ENCODE data around the gene RPLP1. TPM values are rescaled to one million over a fixed set of nuclear protein-coding genes. Genes with fewer than 3 reads are reported as not detected.

The RPLP1 gene
- total RNA-seq, 6 experiments from 2014 or later: 164 to 536 (median 471) TPM

DNA sequence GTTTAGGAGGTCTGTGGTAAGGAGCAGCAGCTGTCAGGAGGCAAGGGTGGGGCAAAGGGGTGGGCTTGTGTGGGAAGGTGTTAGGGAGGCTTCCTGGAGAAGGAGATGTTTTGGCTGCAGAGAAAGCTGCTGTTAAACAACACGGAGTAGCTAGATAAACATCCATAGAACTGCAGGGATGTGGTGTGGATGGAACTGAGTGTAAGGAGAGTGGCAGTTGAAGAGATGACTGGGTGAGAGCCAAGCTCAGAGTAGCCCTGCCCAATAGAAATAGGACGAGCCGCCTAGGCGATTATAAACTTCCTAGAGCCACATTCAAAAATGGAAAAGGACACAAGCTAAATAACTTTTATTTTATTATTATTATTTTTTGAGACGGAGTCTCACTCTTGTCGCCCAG is 19.9 kb downstream of the RPLP1 start:
- no peak overlapping the region for H3K27ac ChIP-seq
- 84% methylated on average over 6 of the region's 6 CpGs for WGBS (ENCODE audit: insufficient coverage, low coverage, low lambda C conversion rate, missing lambda C conversion rate)
- ATAC-seq (no peak), DNase-seq (no peak)
- no peak overlapping the region for H3K4me3 ChIP-seq
- intact Hi-C loops (cut with DNase I): loop anchor here in 1 of 2 donors (10.0 kb wide), 1 partner anchor 1022 kb away; no protein-coding TSS in a partner anchor
- H3K36me3 ChIP-seq: no peaks in the 10 kb centered on the region
- no peak for TF ChIP-seq POLR2A (IDR thresholded peaks at IDR 0.05)
- TF ChIP-seq, protein P1, sequence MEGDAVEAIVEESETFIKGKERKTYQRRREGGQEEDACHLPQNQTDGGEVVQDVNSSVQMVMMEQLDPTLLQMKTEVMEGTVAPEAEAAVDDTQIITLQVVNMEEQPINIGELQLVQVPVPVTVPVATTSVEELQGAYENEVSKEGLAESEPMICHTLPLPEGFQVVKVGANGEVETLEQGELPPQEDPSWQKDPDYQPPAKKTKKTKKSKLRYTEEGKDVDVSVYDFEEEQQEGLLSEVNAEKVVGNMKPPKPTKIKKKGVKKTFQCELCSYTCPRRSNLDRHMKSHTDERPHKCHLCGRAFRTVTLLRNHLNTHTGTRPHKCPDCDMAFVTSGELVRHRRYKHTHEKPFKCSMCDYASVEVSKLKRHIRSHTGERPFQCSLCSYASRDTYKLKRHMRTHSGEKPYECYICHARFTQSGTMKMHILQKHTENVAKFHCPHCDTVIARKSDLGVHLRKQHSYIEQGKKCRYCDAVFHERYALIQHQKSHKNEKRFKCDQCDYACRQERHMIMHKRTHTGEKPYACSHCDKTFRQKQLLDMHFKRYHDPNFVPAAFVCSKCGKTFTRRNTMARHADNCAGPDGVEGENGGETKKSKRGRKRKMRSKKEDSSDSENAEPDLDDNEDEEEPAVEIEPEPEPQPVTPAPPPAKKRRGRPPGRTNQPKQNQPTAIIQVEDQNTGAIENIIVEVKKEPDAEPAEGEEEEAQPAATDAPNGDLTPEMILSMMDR (IDR thresholded peaks at IDR 0.05): no peak
- no peaks in the 10 kb centered on the region for H3K27me3 ChIP-seq
- no peaks in the 10 kb centered on the region for H3K4me1 ChIP-seq
- H3K9me3 ChIP-seq: no peaks in the 10 kb centered on the region

DNA sequence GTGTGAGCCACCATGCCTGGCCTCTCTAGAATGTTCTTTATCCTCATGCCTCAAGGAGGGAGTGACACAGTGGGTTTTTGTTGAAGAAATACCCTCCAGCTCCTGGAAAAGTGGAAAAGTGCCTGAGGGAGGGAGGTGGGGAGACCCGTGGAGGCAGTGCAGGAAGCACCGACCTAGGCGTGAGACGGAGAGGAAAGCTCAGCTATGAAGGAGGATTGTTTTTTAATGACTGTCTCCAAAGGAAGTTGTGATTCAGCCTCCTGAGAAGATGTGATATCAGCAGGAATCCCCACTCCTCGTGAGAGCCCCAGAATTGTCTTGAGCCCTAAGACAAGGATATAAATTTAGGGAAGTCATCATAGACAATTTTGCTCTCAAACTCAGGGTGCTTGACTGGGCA is 21.7 kb downstream of the RPLP1 start:
- H3K27me3 ChIP-seq: no peaks in the 10 kb centered on the region
- H3K36me3 ChIP-seq: no peaks in the 10 kb centered on the region
- intact Hi-C loops (cut with DNase I): loop anchor here in 1 of 2 donors (10.0 kb wide), 1 partner anchor 1021 kb away; no protein-coding TSS in a partner anchor
- TF ChIP-seq, protein P1 (IDR thresholded peaks at IDR 0.05): no peak
- no peak for TF ChIP-seq POLR2A (IDR thresholded peaks at IDR 0.05)
- ATAC-seq: no peak
- no peak overlapping the region for H3K27ac ChIP-seq
- no peak overlapping the region for H3K4me3 ChIP-seq
- no peaks in the 10 kb centered on the region for H3K9me3 ChIP-seq
- WGBS (ENCODE audit: insufficient coverage, low coverage, low lambda C conversion rate, missing lambda C conversion rate): 50% methylated on average over 4 of the region's 5 CpGs
- no peak for DNase-seq
- H3K4me1 ChIP-seq: no peaks in the 10 kb centered on the region

DNA sequence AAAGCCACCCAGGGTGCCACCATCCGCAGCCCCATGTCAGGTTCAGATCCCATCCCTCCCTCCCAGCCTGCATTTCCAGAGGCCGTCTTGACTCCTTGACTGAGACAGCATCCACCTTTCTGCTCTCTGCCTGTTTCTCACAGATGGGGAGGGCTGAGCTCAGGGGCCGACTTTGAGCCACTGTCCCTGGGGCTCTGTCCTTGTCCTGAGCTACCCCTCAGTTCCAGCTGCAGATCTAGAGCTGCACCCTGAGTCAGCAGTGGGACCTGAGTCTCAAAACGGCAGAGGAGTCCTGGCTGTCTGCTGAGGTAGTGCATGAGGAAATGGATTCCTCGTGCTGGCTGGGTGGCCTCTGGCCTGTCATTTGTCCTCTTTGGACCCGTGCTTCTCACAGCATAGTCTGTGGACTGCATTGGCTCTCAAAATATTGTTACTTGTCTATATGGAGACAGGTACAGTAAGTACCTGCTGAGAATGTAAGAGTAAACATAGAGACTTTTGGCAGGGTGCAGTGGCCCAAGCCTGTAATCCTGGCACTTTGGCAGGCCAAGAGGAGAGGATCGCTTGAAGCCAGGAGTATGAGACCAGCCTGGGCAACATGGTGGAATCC is 22.3 kb downstream of the RPLP1 start:
- H3K27me3 ChIP-seq: no peaks in the 10 kb centered on the region
- H3K9me3 ChIP-seq: no peaks in the 10 kb centered on the region
- WGBS (ENCODE audit: insufficient coverage, low coverage, low lambda C conversion rate, missing lambda C conversion rate): 63% methylated on average over 5 of the region's 7 CpGs
- no peaks in the 10 kb centered on the region for H3K4me1 ChIP-seq
- intact Hi-C loops (cut with DNase I): loop anchor here in 1 of 2 donors (10.0 kb wide), 1 partner anchor 1020 kb away; no protein-coding TSS in a partner anchor
- no peak for TF ChIP-seq POLR2A (IDR thresholded peaks at IDR 0.05)
- TF ChIP-seq, protein P1 (IDR thresholded peaks at IDR 0.05): no peak
- H3K36me3 ChIP-seq: no peaks in the 10 kb centered on the region
- H3K4me3 ChIP-seq: no peak overlapping the region
- H3K27ac ChIP-seq: no peak overlapping the region
- no peak for ATAC-seq
- peak in 1 of 3 donors; percentile 29 for DNase-seq

DNA sequence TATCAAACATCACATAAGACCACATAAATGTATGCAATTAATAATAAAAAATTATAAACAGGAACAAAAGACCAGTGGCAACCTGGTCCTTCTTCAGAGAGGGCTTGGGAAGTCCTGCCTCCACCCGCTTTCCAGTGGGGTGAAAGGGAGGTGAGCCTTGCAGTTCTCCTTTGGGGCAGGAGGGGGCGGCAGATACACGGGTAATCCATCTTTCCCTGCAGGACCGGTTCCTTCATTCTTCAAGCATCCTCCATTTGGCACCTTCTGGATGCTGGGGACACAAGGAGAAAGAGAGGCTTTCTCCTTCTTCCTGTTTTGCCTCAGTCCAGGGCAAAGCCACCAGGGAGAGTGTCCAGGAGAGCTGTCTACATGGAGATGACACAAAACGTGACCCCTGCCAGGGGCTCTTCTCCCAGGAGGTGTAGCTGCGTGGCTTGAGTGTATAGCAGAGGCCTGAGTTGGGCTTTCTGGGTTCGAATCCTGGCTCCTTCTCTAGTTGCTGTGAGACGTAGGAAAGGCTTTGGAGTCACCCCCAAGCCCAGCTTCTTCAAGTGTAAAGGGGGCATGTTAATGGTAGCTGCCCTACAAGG is 23.2 kb downstream of the RPLP1 start:
- intact Hi-C loops (cut with DNase I): loop anchor here in 1 of 2 donors (10.0 kb wide), 1 partner anchor 1019 kb away; no protein-coding TSS in a partner anchor
- no peak for TF ChIP-seq POLR2A (IDR thresholded peaks at IDR 0.05)
- TF ChIP-seq, protein P1 (IDR thresholded peaks at IDR 0.05): peak; percentile 88 to 97 (median 96)
- ATAC-seq (peak; percentile 95 to 99 (median 96)), DNase-seq (peak; percentile 72 to 79 (median 78))
- no peak overlapping the region for H3K27ac ChIP-seq
- no peaks in the 10 kb centered on the region for H3K9me3 ChIP-seq
- H3K27me3 ChIP-seq: no peaks in the 10 kb centered on the region
- H3K36me3 ChIP-seq: no peaks in the 10 kb centered on the region
- 19% methylated on average over 8 of the region's 8 CpGs for WGBS (ENCODE audit: insufficient coverage, low coverage, low lambda C conversion rate, missing lambda C conversion rate)
- H3K4me3 ChIP-seq: no peak overlapping the region
- no peaks in the 10 kb centered on the region for H3K4me1 ChIP-seq
